GM18526 (cell line): ENCODE measurements around the gene ITPK1.

Source experiments
- POLR2A ChIP-seq: IDR thresholded peaks from 3 replicates; pipeline ENCODE4 v1.6.1; 2011; ENCODE audit not compliant: insufficient read length; ENCODE audit errors: extremely low read depth

ITPK1 gene

DNA sequence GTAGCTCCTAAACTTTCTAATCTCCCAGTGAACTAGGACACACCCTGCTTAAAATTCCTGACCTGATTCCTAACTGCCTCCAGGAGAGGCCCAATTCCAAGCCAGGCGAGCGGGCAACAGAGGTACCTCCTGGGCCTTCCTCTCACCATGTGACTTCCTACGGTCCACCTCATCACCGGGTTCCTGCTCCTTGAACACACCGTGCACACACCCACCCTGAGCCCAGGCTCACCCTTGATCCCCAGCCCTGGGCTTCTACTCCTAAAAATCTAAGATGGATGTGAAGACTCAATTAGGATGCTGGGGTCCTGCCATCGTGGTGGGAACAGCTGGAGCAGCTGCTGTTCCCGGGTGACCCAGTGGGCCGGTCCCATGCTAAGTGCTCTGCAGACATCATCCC lies 124.2 kb downstream of the ITPK1 start:
- no peak for TF ChIP-seq POLR2A

DNA sequence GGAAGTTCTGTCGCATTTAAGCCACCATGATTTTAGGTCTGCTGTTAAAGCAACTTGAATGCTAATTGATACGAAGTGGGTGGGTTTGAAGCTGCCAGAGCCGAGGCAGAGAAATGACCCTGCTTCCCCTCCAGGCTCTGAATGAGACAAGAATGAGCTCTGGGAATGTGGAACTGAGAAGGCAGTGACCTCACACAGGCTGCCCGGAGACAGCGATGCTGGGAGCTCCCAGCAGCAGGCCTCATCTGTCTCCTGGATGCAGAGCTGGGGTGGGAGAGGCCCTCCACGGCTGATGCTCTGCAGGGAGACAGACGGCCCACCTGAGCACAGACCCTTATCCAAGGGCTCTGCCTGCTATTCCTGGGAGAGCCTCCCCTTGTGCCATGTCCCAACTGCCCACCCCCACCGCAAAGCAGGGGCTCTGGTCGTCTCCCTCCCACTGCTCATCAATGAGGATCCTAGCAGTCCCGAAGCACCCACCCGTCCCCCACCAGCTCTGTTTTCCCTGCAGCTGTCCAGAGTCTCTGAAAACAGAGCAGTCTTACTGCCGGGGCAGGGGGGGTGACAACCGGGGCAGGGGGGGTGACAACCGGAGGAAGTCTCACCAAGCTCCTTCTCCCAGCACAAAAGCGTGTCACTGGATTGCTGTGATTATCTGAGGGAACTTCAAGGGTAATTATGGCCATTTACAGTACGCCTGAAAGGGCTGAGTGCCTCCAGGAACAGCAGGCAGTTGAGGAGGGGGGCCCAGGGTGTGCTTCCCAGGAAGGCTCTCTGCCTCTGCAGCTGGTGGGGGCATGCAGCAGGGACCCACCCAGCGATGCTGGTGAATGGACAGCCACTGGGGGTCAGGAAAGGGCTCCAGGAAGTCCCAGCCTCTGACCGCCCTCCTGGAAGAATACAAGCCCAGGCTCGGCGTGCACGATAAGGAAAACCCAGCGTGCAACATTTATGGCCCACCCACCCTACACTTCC lies 125.0 kb downstream of the ITPK1 start:
- no peak for TF ChIP-seq POLR2A

DNA sequence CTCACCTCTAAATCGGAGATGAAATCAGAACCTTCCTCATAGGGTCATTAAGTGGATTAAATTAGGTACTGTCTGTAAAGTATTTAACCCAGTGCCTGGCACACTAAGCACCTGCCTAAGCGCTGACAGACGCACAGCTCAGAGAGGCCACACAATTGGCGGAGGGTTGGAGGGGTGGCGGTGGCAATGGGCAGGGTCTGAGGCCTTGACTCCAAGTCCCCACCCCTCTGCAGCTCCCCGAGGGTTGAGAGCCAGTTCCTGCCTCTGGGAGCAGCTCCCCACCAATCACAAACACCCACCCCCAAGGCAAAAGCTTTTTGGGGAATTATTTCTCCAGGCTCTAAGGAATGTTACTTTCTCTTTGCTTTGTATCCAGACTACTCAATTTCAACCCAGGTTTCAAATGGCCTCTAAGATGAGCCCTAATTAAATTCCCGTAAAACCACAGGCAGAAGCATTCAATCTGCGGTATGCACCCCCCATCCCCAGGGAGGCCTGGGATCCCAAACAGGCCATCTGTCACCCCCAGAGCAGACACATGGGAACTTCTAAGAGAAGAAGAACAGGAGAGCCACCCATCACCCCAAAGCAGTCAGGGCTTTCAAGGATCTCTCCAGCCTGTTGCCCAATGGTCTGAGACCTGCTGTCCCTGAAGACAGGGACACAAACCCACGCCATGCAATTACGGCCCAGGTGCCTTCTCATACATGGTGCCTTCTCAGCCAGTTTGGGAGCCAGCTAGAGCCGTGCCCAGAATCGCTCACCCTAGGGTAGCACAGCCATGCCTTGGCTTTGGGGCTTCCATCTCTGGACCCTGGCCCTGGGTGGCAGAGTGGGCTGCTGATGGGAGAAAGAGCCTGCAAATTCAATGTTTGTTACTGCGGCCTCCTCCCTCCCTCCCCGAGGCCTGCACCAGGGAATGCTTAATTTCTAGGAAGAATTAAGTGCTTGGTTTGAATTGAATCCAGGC lies 126.7 kb downstream of the ITPK1 start:
- TF ChIP-seq POLR2A = no peak

DNA sequence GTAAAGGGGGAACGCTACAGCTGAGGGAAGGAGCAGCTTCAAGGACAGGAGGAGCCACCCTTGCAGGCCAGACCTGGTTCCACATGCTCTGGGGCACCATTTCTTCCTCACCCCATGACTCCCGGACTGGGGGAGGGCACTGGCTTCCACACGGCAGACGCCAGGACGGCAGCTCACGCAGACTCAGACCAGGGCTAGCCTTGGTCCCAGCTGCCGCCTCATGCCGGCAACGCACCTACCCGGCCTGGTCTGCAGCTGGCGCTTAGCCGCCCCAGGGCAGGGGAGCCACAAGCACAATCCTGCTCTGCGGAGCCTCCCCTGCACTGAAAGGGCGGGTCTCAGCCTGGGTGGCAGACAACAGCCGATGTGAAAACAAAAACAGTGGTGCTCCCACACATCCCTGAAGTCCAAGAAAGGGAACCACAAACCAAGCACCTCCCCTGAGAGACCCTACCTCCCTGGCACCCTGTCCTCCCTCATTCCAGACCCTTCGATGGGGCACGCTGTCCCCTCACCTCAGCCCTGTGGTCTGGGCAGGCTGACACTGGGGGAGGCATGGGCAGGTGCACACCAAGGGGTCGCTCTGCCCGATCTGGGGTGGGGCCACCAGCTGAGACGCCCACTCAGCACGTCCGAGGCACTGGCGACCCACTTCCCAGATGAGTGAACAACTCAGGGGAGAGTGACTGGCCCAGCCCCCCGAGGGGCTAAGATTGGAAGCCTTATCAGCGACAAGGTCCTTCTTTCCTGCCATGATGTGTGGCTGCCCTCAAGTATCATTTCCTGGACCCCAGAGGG lies 127.8 kb downstream of the ITPK1 start:
- TF ChIP-seq POLR2A = no peak

DNA sequence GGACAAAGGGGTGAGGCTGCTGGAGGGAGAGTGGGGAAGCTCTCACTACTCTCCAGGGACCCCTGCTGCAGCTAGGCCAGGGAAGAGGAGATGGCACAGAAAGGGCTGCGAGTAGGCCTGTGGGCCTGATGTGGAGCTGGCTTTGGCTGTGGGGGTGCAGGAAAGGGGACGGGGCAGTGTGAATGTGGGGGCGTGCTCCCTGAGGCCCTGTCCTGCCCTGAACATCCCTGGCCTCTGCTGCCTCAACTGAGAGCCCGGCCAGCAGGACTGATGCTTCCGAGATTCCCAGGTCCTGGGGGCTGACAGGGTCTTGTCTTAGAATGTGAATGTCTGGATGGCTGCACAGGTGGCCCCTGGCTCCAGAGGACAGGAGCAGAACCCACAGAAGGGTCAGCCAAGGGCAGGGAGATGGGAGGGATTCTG lies 128.6 kb downstream of the ITPK1 start:
- TF ChIP-seq POLR2A = no peak

DNA sequence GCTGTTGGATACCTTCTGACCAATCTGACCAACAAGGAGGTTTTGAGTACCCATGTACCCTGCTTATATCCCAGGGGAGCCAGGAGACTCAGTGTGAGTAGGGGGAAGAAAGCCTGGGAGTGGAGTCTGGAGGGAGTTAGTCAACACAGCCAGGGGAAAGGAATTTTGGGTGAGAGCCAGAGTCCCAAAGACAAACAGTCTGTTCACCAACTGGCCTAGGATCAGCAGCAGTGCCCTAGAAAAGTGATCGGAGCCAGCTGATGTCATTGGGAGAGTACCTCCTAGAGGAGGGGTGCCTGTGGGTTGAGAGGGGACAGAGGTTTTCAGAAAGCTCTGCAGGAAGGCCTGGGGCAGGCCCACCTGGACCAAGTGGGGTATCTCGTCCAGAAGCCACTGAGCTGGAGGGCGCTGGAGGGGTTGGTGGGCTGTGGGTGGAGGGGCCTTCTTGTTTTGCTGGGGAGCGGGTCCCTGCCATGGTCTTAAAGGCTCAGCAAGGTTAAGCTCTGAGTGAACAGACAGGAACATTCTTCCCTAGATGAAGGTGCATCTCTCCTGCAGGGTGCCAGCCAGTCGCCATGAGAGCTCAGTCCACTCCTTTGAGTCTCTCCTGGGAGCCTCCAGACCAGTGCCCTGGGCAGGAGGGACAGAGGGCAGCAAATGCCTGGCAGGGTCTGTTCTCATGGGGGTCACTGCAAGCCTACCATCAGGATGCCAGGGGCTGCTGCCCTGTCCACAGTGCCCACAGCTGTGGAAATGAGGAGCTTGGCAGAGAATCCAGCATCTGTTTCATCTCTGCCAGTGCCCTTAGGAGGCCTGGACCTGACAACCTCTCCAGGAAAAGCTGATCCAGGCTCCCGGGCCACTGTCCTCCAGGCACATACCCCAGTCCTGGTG lies 129.2 kb downstream of the ITPK1 start:
- no peak for TF ChIP-seq POLR2A

DNA sequence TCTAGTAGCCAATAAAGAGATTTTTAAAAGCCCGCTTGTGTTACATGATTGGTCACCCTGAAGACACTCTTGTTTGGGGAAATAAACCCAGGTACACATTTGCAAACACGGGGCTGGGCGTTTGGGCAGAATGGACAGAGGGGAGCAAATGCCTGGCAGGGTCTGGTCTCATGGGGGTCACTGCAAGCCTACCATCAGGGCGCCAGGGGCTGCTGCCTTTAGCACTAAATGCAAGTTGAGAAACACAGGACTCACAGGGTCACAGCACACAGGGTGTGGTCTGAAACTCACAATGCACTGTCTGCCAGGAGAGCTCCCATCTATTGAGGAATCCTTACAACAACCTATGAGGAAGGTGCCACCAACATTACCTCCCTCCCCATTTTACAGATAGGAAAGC lies 130.2 kb downstream of the ITPK1 start:
- no peak for TF ChIP-seq POLR2A

DNA sequence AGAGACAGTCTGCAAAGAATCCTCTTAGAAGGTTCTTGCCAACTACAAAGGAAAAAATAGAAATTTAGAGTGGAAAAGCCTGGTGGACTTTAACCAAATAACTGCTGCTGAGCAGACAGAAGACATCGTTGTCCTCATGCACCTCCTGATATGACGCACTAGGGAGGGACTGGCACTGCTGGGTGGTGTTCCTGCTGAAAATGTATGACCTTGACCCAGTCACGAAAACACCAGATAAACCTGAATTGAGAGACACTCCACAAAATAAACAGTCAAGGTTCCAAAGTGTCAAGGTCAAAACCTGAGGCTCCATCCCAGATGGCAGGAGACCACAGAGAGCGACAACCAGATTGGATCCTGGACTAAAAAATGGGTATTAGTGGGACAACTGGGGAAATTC lies 130.8 kb downstream of the ITPK1 start:
- TF ChIP-seq POLR2A = no peak

DNA sequence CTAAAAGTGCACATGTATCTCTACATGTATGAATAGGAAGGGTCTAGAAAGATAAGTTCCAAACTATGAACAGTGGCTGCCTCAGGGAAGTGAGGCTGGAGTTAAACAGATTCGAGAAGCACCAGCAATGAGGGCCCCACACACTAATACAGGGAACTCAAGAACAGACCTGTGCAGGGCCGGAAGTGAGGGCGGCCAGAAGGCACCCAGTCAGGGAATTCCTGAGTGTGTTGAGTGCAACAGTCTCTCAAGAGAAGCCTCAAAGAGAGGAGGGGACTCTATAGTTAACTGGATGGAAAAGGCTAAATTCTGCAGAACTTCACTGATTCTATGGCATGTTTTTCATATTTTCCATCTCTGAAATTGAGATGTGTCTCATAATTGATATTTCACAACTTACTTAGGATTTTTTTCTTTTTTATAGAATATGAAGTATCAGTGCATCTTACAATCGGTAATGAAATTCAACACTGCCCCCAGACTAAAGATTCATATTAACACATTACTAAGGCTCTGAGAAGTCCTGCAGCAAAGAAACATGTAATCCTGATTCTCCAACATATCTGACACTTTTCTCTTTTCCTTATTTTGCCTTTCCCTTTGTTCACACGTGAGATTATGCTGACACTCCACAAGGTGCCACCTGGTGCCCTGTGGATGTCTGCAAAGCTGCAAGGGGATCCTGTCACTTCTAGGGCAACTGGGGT lies 131.5 kb downstream of the ITPK1 start:
- no peak for TF ChIP-seq POLR2A

DNA sequence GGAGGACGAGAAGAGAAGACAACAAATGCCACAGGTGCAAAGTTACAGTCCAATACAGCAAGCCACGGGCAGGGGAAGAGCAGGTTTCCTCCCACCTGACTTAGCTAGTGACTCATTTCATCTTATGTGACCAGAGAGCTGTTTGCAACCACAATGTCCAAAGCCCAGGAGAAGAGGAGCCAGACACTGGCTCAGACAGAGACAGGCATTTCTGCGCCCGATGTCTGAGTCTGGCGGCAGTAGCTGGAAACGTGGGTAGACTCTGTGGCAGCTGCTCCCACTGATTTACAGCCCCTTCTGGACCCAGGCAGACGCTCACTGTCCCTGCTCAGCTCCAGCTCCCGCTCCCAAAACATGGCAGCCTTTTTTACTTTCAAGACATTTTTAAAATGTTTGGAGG lies 132.8 kb downstream of the ITPK1 start:
- TF ChIP-seq POLR2A = no peak

DNA sequence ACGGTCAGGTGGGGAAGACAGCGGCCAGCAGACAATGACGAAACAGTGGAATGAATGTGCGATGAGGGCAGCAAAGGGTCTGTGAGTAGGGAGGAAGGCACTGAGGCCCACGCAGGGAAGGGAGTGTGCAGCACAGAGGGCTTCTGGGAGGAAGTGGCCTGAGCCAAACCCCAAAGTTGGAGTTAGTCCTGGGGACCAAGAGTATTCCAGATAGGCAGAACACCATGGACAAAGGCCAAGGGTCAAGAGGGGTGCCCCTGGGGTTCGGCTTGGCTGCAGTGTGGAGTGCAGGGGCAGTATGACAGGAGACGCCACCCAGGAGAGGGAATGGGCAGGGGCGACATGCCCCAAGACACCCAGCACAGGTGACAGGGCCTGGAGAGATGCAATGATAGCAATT lies 134.0 kb downstream of the ITPK1 start:
- TF ChIP-seq POLR2A = no peak

DNA sequence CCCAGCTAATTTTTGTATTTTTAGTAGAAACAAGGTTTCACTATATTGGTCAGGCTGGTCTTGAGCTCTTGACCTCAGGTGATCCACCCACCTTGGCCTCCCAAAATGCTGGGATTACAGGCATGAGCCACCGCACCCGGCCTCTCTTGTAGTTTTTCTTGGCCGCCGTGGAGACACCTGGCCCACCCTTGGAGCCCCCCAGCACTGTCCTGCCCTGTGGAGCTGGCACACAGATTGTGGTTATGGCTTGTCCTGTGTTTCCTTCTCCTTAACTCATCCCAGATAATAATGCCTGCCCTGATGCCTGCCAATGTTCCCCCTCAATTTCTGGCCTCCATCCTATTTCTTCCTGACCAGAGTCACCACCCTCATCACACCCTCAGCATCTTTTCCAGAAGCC lies 134.9 kb downstream of the ITPK1 start:
- no peak for TF ChIP-seq POLR2A

DNA sequence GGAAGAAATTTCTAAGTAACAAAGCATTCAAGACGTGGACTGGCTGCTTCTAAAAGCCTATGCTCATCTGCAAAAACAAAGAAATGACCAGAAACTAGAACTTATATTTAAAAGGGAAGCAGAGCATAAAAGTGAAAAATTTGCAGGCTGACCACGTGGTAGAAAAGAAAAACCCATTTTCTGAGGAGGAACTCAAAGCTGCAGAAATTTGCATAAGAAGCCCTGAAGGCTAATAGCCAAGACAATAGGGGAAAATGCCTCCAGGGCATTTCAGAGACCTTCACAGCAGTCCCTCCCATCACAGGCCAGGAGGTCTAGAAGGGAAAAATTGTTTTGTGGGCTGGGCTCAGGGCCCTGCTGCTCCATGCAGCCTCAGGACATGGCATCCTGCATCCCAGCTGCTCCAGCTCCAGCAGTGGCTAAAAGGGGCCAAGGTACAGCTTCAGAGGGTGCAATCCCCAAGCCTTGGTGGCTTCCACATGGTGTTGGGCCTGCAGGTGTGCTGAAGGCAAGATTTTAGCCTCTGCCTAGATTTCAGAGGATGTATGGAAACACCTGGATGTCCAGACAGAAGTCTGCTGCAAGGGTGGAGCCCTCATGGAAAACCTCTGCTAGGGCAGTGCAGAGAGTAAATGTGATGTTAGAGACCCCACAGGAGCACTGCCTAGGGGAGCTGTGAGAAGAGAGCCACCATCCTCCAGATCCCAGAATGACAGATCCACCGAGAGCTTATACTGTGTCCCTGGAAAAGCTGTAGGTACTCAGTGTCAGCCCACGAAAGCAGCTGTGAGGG lies 137.3 kb downstream of the ITPK1 start:
- TF ChIP-seq POLR2A = no peak

DNA sequence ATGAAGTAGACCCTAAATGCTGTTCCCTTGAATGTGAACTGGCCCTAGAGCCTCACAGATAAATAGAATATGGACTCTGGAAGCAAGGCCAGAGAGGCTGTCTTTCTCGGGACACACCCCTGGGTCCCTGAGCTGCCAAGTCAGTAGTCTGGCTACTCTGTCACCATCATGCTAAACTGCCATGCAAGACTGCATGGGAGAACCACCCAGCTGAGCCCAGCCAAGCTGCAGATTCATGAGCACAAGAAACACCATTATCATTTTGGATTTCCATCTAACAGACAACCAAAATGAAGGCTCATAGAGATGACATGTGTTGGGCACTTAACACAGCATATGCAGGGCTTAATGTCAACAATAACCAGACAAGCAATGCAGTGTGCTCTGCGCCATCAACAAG lies 139.5 kb downstream of the ITPK1 start:
- TF ChIP-seq POLR2A = no peak
